ENCODE measurements around the gene DHX57.

DHX57 gene, protein sequence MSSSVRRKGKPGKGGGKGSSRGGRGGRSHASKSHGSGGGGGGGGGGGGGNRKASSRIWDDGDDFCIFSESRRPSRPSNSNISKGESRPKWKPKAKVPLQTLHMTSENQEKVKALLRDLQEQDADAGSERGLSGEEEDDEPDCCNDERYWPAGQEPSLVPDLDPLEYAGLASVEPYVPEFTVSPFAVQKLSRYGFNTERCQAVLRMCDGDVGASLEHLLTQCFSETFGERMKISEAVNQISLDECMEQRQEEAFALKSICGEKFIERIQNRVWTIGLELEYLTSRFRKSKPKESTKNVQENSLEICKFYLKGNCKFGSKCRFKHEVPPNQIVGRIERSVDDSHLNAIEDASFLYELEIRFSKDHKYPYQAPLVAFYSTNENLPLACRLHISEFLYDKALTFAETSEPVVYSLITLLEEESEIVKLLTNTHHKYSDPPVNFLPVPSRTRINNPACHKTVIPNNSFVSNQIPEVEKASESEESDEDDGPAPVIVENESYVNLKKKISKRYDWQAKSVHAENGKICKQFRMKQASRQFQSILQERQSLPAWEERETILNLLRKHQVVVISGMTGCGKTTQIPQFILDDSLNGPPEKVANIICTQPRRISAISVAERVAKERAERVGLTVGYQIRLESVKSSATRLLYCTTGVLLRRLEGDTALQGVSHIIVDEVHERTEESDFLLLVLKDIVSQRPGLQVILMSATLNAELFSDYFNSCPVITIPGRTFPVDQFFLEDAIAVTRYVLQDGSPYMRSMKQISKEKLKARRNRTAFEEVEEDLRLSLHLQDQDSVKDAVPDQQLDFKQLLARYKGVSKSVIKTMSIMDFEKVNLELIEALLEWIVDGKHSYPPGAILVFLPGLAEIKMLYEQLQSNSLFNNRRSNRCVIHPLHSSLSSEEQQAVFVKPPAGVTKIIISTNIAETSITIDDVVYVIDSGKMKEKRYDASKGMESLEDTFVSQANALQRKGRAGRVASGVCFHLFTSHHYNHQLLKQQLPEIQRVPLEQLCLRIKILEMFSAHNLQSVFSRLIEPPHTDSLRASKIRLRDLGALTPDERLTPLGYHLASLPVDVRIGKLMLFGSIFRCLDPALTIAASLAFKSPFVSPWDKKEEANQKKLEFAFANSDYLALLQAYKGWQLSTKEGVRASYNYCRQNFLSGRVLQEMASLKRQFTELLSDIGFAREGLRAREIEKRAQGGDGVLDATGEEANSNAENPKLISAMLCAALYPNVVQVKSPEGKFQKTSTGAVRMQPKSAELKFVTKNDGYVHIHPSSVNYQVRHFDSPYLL (N-terminal part only)

DNA sequence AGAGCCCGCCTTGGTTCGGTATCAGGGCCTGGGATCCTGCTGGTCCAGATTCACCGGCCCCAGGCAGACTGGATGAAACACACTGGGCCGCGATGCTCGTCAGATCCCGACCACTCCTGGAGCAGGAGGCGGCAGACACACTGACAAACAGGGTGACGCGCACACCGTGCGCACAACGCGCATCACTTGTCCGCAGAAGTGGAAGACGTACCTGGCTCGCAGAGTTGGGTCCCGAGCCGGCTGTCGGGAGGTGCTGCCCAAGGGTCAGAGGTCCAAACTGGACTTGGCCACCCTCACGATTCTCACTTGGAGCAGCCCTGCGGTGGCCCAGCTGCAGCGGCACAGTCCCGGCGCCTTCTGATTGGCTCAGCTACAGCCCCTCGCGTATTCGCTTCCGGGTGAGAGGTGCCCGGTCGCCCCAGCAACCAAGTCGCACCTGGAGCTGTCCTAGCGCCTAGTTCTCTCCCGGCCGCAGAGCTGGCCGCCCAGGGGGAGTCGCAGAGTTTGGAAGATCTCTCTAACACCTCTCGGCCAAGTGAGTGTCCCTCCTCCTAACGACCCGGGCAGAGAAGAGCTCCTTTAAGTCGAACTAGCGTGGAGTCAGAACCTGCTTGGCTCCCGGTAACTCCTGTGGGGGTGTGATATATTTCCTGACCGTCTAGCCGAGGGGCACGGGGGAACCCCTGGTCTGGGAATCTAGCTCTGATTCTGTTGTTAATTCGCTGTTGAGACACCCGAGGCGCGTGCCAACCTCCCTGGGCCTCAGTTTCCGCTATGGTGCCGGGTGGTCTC, at the start of gene DHX57, which contains the start of gene MORN2:
Gene DHX57 (minus strand): TSS at position 359 of the 792 bp plus-strand sequence. CDS start 7,529 bp downstream, outside the sequence.
Gene MORN2 (plus strand): TSS at position 401 of the 792 bp plus-strand sequence.
- no peak within 1 kb of the TSS for H3K27ac ChIP-seq (ENCODE audit: low read depth, low read length)
- peak within 1 kb of the TSS; percentile 81 for H3K4me2 ChIP-seq (ENCODE audit: low read depth, low read length, poor library complexity, severe bottlenecking)
- H3K9me2 ChIP-seq (replicated peaks; ENCODE audit: insufficient read depth, low read length), result no peaks in the 10 kb centered on the region
- H3K36me3 ChIP-seq (ENCODE audit: low read length), result no peaks in the 10 kb centered on the region
- no peaks in the 10 kb centered on the region for H4K20me1 ChIP-seq (ENCODE audit: low read depth, low read length)
- H3K79me2 ChIP-seq (ENCODE audit: insufficient read depth, low read length), result peaks cover 10% of the 10 kb centered on the region
- H2AFZ ChIP-seq (ENCODE audit: low read depth, low read length, severe bottlenecking), result peak within 1 kb of the TSS; percentile 99
- peak within 1 kb of the TSS; percentile 72 for H3K9ac ChIP-seq (ENCODE audit: low read length)
- no peaks in the 10 kb centered on the region for H3F3A ChIP-seq (ENCODE audit: insufficient read depth)
- no peaks in the 10 kb centered on the region for H3K9me3 ChIP-seq (ENCODE audit: insufficient read depth, low read length)
- H3K4me3 ChIP-seq (ENCODE audit: insufficient read depth, low read length, poor library complexity, severe bottlenecking), result peak within 1 kb of the TSS; percentile 86
- TF ChIP-seq, protein P1, sequence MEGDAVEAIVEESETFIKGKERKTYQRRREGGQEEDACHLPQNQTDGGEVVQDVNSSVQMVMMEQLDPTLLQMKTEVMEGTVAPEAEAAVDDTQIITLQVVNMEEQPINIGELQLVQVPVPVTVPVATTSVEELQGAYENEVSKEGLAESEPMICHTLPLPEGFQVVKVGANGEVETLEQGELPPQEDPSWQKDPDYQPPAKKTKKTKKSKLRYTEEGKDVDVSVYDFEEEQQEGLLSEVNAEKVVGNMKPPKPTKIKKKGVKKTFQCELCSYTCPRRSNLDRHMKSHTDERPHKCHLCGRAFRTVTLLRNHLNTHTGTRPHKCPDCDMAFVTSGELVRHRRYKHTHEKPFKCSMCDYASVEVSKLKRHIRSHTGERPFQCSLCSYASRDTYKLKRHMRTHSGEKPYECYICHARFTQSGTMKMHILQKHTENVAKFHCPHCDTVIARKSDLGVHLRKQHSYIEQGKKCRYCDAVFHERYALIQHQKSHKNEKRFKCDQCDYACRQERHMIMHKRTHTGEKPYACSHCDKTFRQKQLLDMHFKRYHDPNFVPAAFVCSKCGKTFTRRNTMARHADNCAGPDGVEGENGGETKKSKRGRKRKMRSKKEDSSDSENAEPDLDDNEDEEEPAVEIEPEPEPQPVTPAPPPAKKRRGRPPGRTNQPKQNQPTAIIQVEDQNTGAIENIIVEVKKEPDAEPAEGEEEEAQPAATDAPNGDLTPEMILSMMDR (IDR thresholded peaks at IDR 0.05; ENCODE audit: insufficient read depth, low read length, poor library complexity, severe bottlenecking), result no peak
- TF ChIP-seq EZH2phosphoT487 (conservative IDR thresholded peaks at IDR 0.05; ENCODE audit: low read length), result no peak
- no peaks in the 10 kb centered on the region for H3K27me3 ChIP-seq (ENCODE audit: low read length)

GRCh38 chr2:38922902-38923301, 47.2 kb upstream of the DHX57 start:
- no peak overlapping the region for H2AFZ ChIP-seq (ENCODE audit: low read depth, low read length, severe bottlenecking)
- H3K4me3 ChIP-seq (ENCODE audit: insufficient read depth, low read length, poor library complexity, severe bottlenecking), result no peak overlapping the region
- no peaks in the 10 kb centered on the region for H3K9me2 ChIP-seq (replicated peaks; ENCODE audit: insufficient read depth, low read length)

More at GRCh38 chr2:38922902-38923301, 47.2 kb upstream of the DHX57 start:
- Histone ChIP-seq H3K9ac (ENCODE audit: low read length) (no peak overlapping the region), H3K4me2 (ENCODE audit: low read depth, low read length, poor library complexity, severe bottlenecking) (no peak overlapping the region), H3K27me3 (ENCODE audit: low read length) (no peaks in the 10 kb centered on the region), H3K36me3 (ENCODE audit: low read length) (no peaks in the 10 kb centered on the region), H3K9me3 (ENCODE audit: insufficient read depth, low read length) (no peaks in the 10 kb centered on the region), H3K79me2 (ENCODE audit: insufficient read depth, low read length) (no peaks in the 10 kb centered on the region), H3F3A (ENCODE audit: insufficient read depth) (no peaks in the 10 kb centered on the region), H3K27ac (ENCODE audit: low read depth, low read length) (no peak overlapping the region), H4K20me1 (ENCODE audit: low read depth, low read length) (no peaks in the 10 kb centered on the region)
- TF ChIP-seq, protein P1 (IDR thresholded peaks at IDR 0.05; ENCODE audit: insufficient read depth, low read length, poor library complexity, severe bottlenecking), result no peak
- no peak for TF ChIP-seq EZH2phosphoT487 (conservative IDR thresholded peaks at IDR 0.05; ENCODE audit: low read length)
